Dermis microvascular lymphatic vessel endothelial cell (primary cell): ENCODE measurements around the gene PLD1. TPM values are rescaled to one million over a fixed set of nuclear protein-coding genes. Genes with fewer than 3 reads are reported as not detected.

Experiments used
- DNase-seq, 2 donors: peaks; one replicate each; pipeline versions ENCODE4 v3.0.0 to v3.0.0-alpha.2; 2010; ENCODE audit warnings: low read depth in 2 of 2
- total RNA-seq: library from RNA; depleted of rRNA; stranded (reverse); fragments of >200 nt; gene quantifications from 2 replicates; pipeline ENCODE4 v1.2.1, GENCODE V29; 2014

Gene PLD1
- total RNA-seq, 1 donor from 2014 or later, result 89.2 TPM

DNA sequence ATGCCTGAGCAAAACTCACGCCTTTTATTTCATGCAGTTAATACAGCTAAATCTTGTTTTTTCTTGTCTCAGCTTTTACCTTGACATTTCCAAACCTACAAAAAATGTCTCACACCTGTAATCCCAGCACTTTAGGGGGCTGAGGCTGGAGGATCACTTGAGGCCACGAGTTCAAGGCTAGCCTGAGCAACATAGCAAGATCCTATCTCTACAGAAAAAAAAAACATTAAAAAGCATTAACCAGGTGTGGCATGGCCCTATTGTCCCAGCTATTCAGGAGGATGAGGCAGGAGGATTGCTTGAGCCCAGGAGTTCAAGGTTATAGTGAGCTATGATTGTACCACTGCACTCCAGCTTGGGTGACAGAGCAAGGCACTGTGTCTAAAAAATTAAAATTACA lies 29.0 kb upstream of the PLD1 start:
- DNase-seq, result no peak

- DNase-seq, result peak in 1 of 2 donors; percentile 86
These were observed 28.0 kb upstream of the PLD1 start for GRCh38 chr3:171838218-171838720.

DNA sequence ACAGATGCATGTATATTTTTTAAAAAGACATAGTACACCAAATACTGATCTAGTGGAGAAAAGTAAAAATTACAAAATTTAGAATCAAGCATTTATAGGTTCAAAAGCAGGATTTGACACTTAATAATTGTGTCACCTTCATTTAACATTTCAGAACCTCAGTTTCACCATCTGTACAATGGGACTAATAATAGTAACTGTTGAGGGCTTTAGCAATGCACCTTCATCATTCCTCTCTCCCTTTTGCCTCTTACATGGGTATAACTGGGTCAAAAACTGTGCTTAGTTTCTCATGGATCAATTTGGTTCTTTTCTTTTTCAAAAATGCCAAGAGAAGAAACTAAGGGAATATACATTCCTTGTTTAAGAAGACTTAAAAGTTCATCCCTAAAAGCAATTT lies 27.4 kb upstream of the PLD1 start:
- no peak for DNase-seq

DNA sequence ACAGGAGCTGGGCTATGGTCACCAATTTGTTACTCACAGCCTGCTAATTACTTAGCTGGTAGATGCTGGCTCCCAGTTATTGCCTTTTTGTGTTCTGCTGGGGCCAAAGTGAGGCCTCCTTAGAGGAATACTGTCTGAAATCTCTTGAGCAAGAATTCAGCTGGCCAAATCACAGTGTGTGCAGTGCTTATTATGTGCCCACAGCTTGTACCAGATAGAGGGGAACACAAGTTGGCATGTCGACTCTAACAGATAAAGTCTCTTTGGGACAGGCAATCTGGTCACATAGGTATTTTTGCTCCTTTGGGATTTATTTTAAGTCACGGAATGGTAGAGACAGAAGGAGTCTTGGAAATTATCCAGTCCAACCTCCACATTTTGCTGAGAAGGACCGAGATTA lies 26.6 kb upstream of the PLD1 start:
- DNase-seq, result no peak

GRCh38 chr3:171835613-171836012 lies 25.3 kb upstream of the PLD1 start:
- no peak for DNase-seq

DNA sequence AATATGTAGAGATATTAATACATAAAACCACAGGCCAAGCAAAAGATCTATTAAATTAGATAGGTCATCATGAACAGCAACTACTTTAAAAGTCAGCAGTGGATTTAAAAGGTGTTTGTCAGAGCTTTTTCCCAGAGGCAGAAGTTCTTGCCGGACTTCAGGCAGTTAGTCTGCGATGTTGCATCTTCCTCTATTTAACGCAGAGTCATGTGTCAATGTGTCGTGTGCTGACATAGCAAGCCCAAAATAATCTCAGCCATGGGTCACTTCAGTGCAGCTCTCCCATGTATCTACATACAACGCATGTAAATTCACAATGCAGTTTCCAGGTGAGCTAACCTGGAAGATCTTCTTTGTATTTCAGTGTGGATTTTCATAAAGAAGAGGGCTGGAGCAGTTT lies 24.8 kb upstream of the PLD1 start:
- DNase-seq, result no peak

GRCh38 chr3:171834461-171834801 lies 24.1 kb upstream of the PLD1 start:
- DNase-seq, result no peak

DNA sequence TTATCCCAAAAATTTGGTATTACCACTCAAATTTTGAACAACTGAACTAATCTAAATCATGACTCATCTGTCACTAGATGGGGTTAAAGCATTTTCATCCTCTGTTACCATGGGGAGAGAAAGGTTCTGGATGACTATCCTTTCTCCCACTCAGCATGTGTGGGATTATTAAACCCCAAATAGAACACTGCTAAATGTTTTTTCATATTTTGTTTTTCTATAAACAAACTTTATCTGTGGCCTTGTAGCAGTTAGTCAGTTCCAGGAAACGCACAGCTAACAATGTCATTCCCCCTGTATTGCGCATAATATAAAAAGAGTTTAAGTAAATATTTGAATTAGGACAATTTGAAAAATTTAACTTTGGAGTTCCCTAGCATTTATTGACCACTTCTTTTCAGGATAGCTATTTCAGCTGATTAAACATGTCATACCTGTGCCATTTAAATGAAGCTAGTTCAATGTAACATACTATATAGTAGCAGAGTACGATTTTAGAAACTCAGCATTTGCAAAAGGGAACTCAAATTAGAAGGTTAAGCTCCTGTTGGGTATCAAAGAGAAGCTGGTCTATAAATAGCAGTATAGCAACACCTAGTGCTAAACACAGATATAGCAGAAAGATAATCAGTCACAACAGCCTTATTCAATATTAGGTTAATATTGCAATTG lies 23.6 kb upstream of the PLD1 start:
- peak; percentile 54 to 64 for DNase-seq

DNA sequence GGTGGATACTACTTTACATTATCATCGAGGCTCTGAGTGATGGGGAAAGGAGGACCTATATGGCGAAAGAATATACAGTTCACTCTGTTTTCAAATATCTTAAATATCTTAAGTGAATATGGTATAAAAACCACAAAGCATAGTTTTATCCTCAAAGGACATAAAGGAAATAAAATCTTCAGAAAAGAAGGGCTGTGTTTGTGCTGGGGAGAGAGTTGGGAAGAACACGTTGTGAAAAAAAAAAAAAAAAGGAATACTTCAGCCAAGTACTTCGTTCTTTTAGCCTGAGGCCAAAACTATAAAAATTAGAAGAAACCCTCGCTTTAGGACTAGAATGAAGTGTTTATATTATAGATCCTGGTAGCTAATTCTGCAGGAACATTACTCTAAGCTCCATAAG lies 22.7 kb upstream of the PLD1 start:
- no peak for DNase-seq

DNA sequence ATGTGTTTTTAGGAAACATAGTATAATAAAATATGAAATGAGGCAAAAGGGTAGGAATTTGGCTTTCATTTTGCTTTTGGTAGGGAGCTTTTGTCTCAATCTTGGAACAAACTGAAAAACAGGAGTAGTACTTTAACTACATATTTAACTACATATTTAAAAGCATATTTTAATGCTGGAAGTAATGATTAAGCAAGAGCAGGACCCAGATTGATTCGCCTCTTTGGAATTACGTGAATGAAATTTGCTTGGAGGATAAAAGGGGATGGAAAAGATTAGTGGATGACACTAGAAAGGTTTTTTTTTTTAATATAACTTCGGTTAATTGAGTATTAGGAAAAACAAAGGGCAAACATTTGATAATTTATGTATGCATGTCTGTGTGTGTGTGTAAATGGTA lies 21.7 kb upstream of the PLD1 start:
- DNase-seq, result no peak

DNA sequence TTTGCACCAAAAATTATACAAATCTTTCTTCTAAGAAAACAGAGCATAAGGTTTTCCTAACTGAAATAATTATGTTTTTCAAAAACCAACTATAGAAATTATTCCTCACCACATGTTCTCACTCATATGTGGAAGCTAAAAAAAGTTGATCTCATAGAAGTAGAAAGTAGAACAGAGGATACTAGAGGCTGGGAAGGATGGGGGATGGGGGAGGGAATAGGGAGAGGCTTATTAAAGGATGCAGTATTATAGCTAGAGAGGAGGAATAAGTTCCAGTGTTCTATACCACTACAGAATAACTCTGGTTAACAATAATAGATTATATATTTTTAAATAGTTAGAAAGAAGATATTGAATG lies 20.2 kb upstream of the PLD1 start:
- DNase-seq, result no peak

DNA sequence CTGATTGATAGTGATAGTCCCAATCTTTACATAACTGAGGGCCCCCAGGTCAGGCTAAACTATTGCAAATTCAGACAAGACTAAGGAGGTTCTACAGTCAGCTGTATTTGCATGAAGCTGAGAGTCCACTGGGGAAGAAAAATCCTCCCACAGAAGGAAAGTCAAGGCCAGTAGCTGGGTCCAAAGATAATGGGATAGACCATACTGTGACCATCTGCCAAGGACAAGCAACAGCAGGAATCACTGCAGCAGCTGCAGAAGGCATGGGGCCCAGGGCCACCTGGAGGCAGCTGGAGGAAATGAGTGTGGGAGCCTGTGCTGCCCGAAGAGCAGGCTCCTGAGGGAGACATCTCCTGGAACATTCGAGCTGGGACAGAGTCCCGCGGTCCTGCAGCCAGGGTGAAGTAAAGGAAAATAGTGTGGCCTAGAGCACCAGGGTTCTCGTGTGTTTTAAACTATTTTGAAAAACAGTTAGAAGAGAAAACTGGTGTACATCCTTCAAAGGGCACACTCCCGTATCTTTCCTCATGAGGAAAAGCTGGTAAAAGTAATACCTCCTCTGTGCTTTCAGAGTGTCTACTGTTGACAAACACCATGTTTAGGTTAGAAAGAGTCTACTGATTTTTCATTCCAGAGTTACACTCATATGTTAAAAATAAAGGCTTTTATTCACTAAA lies 19.7 kb upstream of the PLD1 start:
- DNase-seq, result peak; percentile 78 to 95

DNA sequence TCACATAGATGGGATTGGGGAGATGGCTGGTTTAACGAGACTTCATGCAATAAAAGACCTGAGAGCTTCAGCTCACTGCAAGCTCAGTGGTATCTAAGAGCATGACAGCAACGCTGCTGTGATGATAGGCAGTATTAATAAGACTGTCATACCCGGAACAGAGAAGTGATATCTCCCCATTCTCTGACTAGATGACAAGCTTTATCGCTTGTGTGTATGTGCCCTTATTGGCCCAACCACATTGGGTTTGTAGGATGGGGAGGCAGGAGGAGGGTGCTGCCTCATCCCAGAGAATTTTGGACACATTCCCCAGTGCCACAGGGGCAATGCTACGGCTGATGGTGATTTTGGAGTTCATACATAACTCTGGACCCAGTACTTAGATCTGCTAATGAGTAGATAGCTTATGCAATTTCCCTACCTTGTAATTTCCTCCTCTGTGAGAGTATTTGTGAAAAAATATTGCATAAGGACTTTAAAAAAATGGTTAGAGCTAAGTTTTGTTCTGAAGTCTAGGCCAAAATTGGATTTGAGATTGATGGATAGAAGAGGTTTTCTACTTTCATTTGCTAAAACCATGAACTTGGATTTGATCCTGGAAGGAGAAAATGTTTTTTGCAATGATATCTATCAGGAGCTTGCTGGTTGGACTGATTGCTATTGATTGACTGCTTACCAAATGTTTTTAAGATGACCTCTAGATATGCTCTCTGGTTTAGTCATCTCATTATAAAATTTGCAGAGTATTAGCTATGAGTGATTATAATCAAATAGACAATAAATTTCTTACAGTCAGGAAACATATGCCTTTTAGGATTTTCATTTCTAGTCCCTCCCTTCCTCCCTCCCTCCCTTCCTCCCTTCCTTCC lies 18.9 kb upstream of the PLD1 start:
- no peak for DNase-seq

- no peak for DNase-seq
These were observed 17.7 kb upstream of the PLD1 start for GRCh38 chr3:171827836-171828458.

DNA sequence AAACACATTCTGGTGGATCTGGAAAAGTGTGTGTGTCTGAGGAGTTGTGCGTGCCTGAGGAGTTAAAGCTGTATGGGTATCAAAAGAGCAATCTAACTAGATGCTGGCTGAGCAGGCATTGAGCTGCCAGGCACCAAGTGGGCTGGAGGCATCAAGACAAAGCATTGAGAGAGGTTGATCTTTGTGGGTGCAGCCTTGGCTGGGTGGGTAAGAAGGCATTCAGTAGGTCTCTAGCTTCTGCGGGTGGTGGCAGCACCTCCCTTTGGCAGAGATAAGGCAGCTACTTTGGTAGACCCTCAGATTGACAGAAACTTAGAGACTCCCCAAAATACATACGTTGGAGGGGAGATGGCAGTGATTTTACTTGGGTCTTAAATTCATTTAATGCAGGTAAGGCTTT lies 17.1 kb upstream of the PLD1 start:
- DNase-seq, result no peak

GRCh38 chr3:171825222-171825828 lies 15.0 kb upstream of the PLD1 start:
- DNase-seq, result peak in 1 of 2 donors; percentile 63

GRCh38 chr3:171824824-171825221 lies 14.5 kb upstream of the PLD1 start:
- peak; percentile 42 to 88 for DNase-seq

- DNase-seq, result no peak
These were observed 13.8 kb upstream of the PLD1 start for GRCh38 chr3:171824116-171824515.

DNA sequence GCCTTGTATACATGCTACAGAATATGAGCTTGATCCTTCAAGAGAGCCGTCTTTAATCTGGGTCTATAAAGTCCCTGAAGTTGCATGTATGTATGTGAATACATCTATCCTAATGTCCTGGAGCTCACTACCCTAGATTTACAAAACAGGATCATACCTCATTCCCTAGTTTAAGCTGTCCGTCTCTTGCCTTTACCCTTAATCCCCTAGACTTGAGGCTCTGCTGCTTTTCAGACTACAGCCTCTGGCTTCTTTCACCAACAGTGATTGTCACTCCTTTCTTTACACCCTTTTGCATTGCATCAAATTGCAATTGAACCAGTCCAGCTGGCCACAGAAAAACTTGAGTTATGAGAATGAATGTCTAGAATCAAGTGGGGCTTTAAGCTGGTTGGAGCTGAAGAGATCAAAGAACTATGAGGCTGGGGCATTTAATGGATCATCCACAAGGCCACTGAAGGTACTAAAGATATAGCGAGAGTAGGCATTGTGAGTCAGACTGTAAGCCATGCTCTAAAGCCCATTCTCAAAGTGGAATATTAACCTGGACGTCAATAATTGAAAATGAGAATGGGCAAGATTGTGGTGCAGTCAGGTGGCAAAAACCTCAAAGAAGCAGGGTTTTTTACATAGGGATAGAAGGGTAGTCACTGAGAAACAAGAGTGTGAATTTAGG lies 12.3 kb upstream of the PLD1 start:
- DNase-seq, result no peak

DNA sequence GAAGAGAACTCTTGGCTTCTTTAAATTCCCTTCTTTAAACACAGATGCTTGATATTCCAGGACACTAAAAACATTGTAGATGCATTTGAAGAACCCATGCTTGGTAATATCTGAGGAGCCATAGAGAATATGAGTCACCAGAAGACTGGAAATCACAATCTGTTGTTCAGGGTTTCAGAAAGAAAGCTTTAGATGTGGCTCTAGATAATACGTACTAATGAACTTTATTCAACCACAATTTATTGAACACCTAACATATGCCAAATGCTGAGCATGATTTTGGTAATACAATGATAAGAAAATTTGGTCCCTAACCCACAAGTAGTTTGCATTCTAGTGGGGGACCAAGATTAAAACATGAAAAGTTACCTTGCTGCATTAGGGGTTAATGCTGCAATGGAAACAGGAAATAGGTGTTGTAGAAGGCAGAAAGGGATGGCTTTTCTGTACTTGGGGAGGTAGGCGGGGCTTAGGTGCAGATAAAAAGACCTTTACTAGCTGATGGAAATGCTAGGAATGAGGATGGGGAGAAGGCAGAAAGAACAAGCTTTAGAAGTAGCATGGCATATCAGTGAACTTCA lies 11.6 kb upstream of the PLD1 start:
- DNase-seq, result no peak

DNA sequence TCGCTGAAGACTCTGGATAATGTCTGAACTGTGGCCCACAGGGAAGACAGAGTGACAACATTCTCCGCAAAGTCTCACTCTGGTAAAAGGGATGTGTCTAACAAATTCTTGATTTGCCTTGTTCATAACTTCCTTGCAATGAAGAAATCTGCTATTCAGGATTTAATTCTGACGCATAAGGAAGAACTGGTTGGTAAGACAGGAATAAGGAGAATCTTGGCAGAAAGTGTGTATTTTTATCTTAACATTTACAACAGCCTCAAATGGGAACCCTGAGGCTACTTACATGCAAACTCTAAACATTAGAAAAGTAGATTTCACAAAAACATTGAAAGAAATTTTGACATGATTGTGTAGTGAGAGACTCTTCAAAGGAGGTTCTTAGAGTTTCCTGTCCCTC lies 10.8 kb upstream of the PLD1 start:
- DNase-seq, result no peak
